Keratinocyte (primary cell): ENCODE measurements around the gene CCNY. TPM values are rescaled to one million over a fixed set of nuclear protein-coding genes. Genes with fewer than 3 reads are reported as not detected.

Experiments
- DNase-seq: peaks from one replicate; pipeline ENCODE4 v3.0.0-alpha.2; 2011; ENCODE audit warnings: low read depth, missing footprints, low spot score
- FAIRE-seq: peaks from 2 replicates; lab custom pipeline; 2011; peaks lifted over from hg19 to GRCh38; lab: Jason Lieb, UNC
- H2AFZ ChIP-seq: 2 replicates; pipeline ENCODE4 v1.6.0; 2012; ENCODE audit warnings: low read length, control low read depth, inconsistent platforms; ENCODE audit not compliant: control insufficient read depth
- H3K27ac ChIP-seq: 2 replicates; pipeline ENCODE4 v1.5.1; 2011; ENCODE audit warnings: low read length; ENCODE audit not compliant: control insufficient read depth, insufficient read depth
- H3K27me3 ChIP-seq: 3 replicates; pipeline ENCODE4 v1.6.0; 2011; ENCODE audit warnings: low read length; ENCODE audit not compliant: control insufficient read depth, insufficient read depth; ENCODE audit errors: extremely low read depth
- H3K36me3 ChIP-seq, 2 experiments: 2 replicates in 1 of 2; 3 replicates in 1 of 2; pipeline ENCODE4 v1.5.1; 2011; ENCODE audit warnings: low read length in 2 of 2, mild to moderate bottlenecking in 1 of 2; ENCODE audit not compliant: control insufficient read depth in 2 of 2, insufficient read depth in 2 of 2; ENCODE audit errors: extremely low read depth in 1 of 2
- H3K4me1 ChIP-seq: 3 replicates; pipeline ENCODE4 v1.5.1; 2011; ENCODE audit warnings: low read length; ENCODE audit not compliant: control insufficient read depth, insufficient read depth; ENCODE audit errors: extremely low read depth
- H3K4me2 ChIP-seq: 3 replicates; pipeline ENCODE4 v1.6.0; 2011; ENCODE audit warnings: low read depth, low read length; ENCODE audit not compliant: control insufficient read depth, insufficient read depth; ENCODE audit errors: extremely low read depth
- H3K4me3 ChIP-seq, 3 experiments: fragments of 200-600 bp in 1 of 3; sonication (generic) in 1 of 3; 2 replicates in 2 of 3; 3 replicates in 1 of 3; pipeline ENCODE4 v1.5.1; 2011 to 2016; ENCODE audit warnings: low read length in 3 of 3, mild to moderate bottlenecking in 3 of 3, control low read depth in 2 of 3, inconsistent platforms in 1 of 3, low read depth in 1 of 3, mixed read lengths in 1 of 3, mixed run types in 1 of 3, moderate library complexity in 1 of 3; ENCODE audit not compliant: control insufficient read depth in 2 of 3, insufficient read depth in 2 of 3; ENCODE audit errors: extremely low read depth in 1 of 3
- H3K79me2 ChIP-seq: 2 replicates; pipeline ENCODE4 v1.6.0; 2012; ENCODE audit warnings: low read length; ENCODE audit not compliant: control insufficient read depth, insufficient read depth
- H3K9ac ChIP-seq: 3 replicates; pipeline ENCODE4 v1.6.0; 2011; ENCODE audit warnings: low read length; ENCODE audit not compliant: control insufficient read depth, insufficient read depth; ENCODE audit errors: extremely low read depth
- H3K9me1 ChIP-seq: 3 replicates; pipeline ENCODE4 v1.6.0; 2011; ENCODE audit warnings: low read length; ENCODE audit not compliant: control insufficient read depth, insufficient read depth; ENCODE audit errors: extremely low read depth
- H3K9me3 ChIP-seq: 2 replicates; pipeline ENCODE4 v1.5.1; 2012; ENCODE audit warnings: low read depth, low read length; ENCODE audit not compliant: control insufficient read depth
- H4K20me1 ChIP-seq: 3 replicates; pipeline ENCODE4 v1.6.0; 2011; ENCODE audit warnings: low read length; ENCODE audit not compliant: control insufficient read depth, insufficient read depth; ENCODE audit errors: extremely low read depth
- CTCF ChIP-seq, 3 experiments: IDR thresholded peaks in 1 of 3; conservative IDR thresholded peaks in 1 of 3; optimal IDR thresholded peaks in 1 of 3; 2 replicates in 2 of 3; 3 replicates in 1 of 3; pipeline versions ENCODE3 to v1.5.1; 2011; ENCODE audit warnings: low read length in 3 of 3, mild to moderate bottlenecking in 3 of 3, moderate library complexity in 2 of 3, control low read depth in 1 of 3, inconsistent platforms in 1 of 3; ENCODE audit not compliant: insufficient read depth in 2 of 3; ENCODE audit errors: extremely low read depth in 1 of 3
- EZH2 ChIP-seq: IDR thresholded peaks from one replicate; pipeline ENCODE4 v1.6.1; 2012; ENCODE audit warnings: inconsistent platforms, mild to moderate bottlenecking, low read length, moderate library complexity
- dilution Hi-C: fragments of 300-500 bp; cut with MboI; formaldehyde crosslinking; loops from one replicate; pipeline ENCODE4 v1.7.0; 2020; ENCODE audit warnings: low sequenced_read_pairs; ENCODE audit not compliant: extremely low pct_ligation_motif_present
- polyA plus RNA-seq, 5 experiments: library from polyadenylated mRNA; depleted of rRNA in 3 of 5; stranded (reverse) in 3 of 5; stranded (forward) in 1 of 5; unstranded in 1 of 5; fragments of >200 nt; gene quantifications; 1 replicate in 1 of 5; 2 replicates in 3 of 5; 3 replicates in 1 of 5; pipeline versions ENCODE4 v1.2.1 to v1.2.3, GENCODE V29; 2011 to 2012; ENCODE audit warnings: missing spikeins in 2 of 5, low read depth in 1 of 5, low replicate concordance in 1 of 5

The CCNY gene
- polyA plus RNA-seq, 1 donor (not counting 4 experiments of a cell fraction or from before 2014, with no cell fraction given): 58.9 TPM

- Histone ChIP-seq H4K20me1 (peaks cover 19% of the 10 kb centered on the region), H3K9ac (no peak overlapping the region), H3K27me3 (no peaks in the 10 kb centered on the region), H3K4me1 (peaks cover 8% of the 10 kb centered on the region), H3K79me2 (peaks cover 97% of the 10 kb centered on the region), H2AFZ (no peak overlapping the region), H3K36me3 (peaks cover 0 to 2% of the 10 kb centered on the region in 2 experiments), H3K9me1 (peaks cover 5% of the 10 kb centered on the region), H3K4me2 (no peak overlapping the region), H3K27ac (no peak overlapping the region), H3K9me3 (no peaks in the 10 kb centered on the region), H3K4me3 (no peak overlapping the region)
- DNase-seq (no peak), FAIRE-seq (no peak)
- TF ChIP-seq CTCF (optimal IDR thresholded peaks at IDR 0.05 in 1 of 3, IDR thresholded peaks at IDR 0.05 in 1 of 3, conservative IDR thresholded peaks at IDR 0.05 in 1 of 3; ENCODE audit: extremely low read depth in 1 of 3, insufficient read depth in 2 of 3, low read length in 3 of 3) (no peak), EZH2 (no peak)
- dilution Hi-C loops: no loop called here
Measured at GRCh38 chr10:35351021-35351420, 14.7 kb downstream of the CCNY start.

GRCh38 chr10:35352097-35352496, 15.8 kb downstream of the CCNY start:
- H3K27me3 ChIP-seq: no peaks in the 10 kb centered on the region
- no peak for TF ChIP-seq CTCF (optimal IDR thresholded peaks at IDR 0.05 in 1 of 3, IDR thresholded peaks at IDR 0.05 in 1 of 3, conservative IDR thresholded peaks at IDR 0.05 in 1 of 3; ENCODE audit: extremely low read depth in 1 of 3, insufficient read depth in 2 of 3, low read length in 3 of 3)
- TF ChIP-seq EZH2: no peak
- dilution Hi-C loops: no loop called here

More at GRCh38 chr10:35352097-35352496, 15.8 kb downstream of the CCNY start:
- Histone ChIP-seq H4K20me1 (peaks cover 23% of the 10 kb centered on the region), H3K79me2 (peaks cover 96% of the 10 kb centered on the region), H3K9ac (no peak overlapping the region), H3K9me3 (no peaks in the 10 kb centered on the region), H3K4me1 (peaks cover 8% of the 10 kb centered on the region), H3K27ac (no peak overlapping the region), H2AFZ (no peak overlapping the region), H3K36me3 (peaks cover 0 to 2% of the 10 kb centered on the region in 2 experiments), H3K4me2 (no peak overlapping the region), H3K4me3 (no peak overlapping the region), H3K9me1 (peaks cover 5% of the 10 kb centered on the region)
- DNase-seq: no peak
- no peak for FAIRE-seq
